GM23338 (cell line): ENCODE measurements around the gene CKAP2.

Experiments used
- CTCF ChIP-seq, 2 experiments: fragments of 200-600 bp in 1 of 2; sonication (generic) in 1 of 2; conservative IDR thresholded peaks; 2 replicates each; pipeline versions ENCODE4 v1.5.1 to v1.6.1; 2016 to 2017; ENCODE audit warnings: antibody characterized with exemption in 2 of 2, low read depth in 2 of 2, mild to moderate bottlenecking in 2 of 2, moderate library complexity in 1 of 2
- EZH2 ChIP-seq: fragments of 200-600 bp; sonication (generic); IDR thresholded peaks from one replicate; pipeline ENCODE4 v1.8.0; 2017; ENCODE audit warnings: antibody characterized with exemption, mild to moderate bottlenecking, low read depth; ENCODE audit not compliant: unreplicated experiment
- EZH2phosphoT487 ChIP-seq: fragments of 200-600 bp; sonication (generic); IDR thresholded peaks from one replicate; pipeline ENCODE4 v1.8.1; 2018; ENCODE audit warnings: antibody characterized with exemption; ENCODE audit not compliant: unreplicated experiment
- JUNB ChIP-seq: IDR thresholded peaks from one replicate; pipeline ENCODE4 v1.6.1; 2016; ENCODE audit warnings: antibody characterized with exemption; ENCODE audit not compliant: unreplicated experiment
- POLR2AphosphoS5 ChIP-seq: IDR thresholded peaks from 2 replicates; pipeline ENCODE4 v1.6.1; 2016; ENCODE audit warnings: antibody characterized with exemption, low read depth
- REST ChIP-seq: IDR thresholded peaks from one replicate; pipeline ENCODE4 v1.6.1; 2018; ENCODE audit warnings: antibody characterized with exemption; ENCODE audit not compliant: unreplicated experiment

- no peak for TF ChIP-seq CTCF (conservative IDR thresholded peaks at IDR 0.05; ENCODE audit: low read depth in 2 of 2)
- no peak for TF ChIP-seq POLR2AphosphoS5
- TF ChIP-seq REST = no peak
- no peak for TF ChIP-seq EZH2
- no peak for TF ChIP-seq JUNB
- no peak for TF ChIP-seq EZH2phosphoT487
Measured at GRCh38 chr13:52411629-52412028, 43.6 kb upstream of the CKAP2 start.
